ENCODE measurements around the gene KLHDC4.
"Not testable (repeated sequence)": the region's sequence is repeated elsewhere in the genome, so short reads cannot be mapped to it uniquely, and the experiment has no call there.

Gene KLHDC4

GRCh38 chr16:87742781-87743490, 22.9 kb downstream of the KLHDC4 start:
- no peak for DNase-seq (ENCODE audit: low read depth in 2 of 2)

- DNase-seq (ENCODE audit: low read depth in 2 of 2): no peak
Measured at GRCh38 chr16:87741700-87742415, 23.9 kb downstream of the KLHDC4 start.

GRCh38 chr16:87740909-87741424, 24.8 kb downstream of the KLHDC4 start:
- DNase-seq (ENCODE audit: low read depth in 2 of 2): no peak

- DNase-seq (ENCODE audit: low read depth in 2 of 2): peak in 1 of 2 experiments; percentile 17
Measured at GRCh38 chr16:87740441-87740840, 25.3 kb downstream of the KLHDC4 start.

- DNase-seq (ENCODE audit: low read depth in 2 of 2): no peak
Measured at GRCh38 chr16:87739801-87740200, 26.0 kb downstream of the KLHDC4 start.

- DNase-seq (ENCODE audit: low read depth in 2 of 2): no peak
Measured at GRCh38 chr16:87736008-87736382, 29.8 kb downstream of the KLHDC4 start.

GRCh38 chr16:87735270-87736007, 30.3 kb downstream of the KLHDC4 start:
- no peak for DNase-seq (ENCODE audit: low read depth in 2 of 2)

- DNase-seq (ENCODE audit: low read depth in 2 of 2): no peak
Measured at GRCh38 chr16:87734644-87735043, 31.1 kb downstream of the KLHDC4 start.

GRCh38 chr16:87733190-87733589, 32.6 kb downstream of the KLHDC4 start:
- no peak for DNase-seq (ENCODE audit: low read depth in 2 of 2)

GRCh38 chr16:87731607-87732006, 34.2 kb downstream of the KLHDC4 start:
- DNase-seq (ENCODE audit: low read depth in 2 of 2): no peak

GRCh38 chr16:87729266-87729954, 36.4 kb downstream of the KLHDC4 start:
- DNase-seq (ENCODE audit: low read depth in 2 of 2): no peak

- DNase-seq (ENCODE audit: low read depth in 2 of 2): no peak
Measured at GRCh38 chr16:87728026-87728425, 37.8 kb downstream of the KLHDC4 start.

GRCh38 chr16:87727346-87727745, 38.4 kb downstream of the KLHDC4 start:
- DNase-seq (ENCODE audit: low read depth in 2 of 2): no peak

GRCh38 chr16:87726577-87726976, 39.2 kb downstream of the KLHDC4 start:
- not testable (repeated sequence) for DNase-seq (ENCODE audit: low read depth in 2 of 2)

- DNase-seq (ENCODE audit: low read depth in 2 of 2): peak; percentile 20 to 24
Measured at GRCh38 chr16:87725596-87726235, 40.1 kb downstream of the KLHDC4 start.

GRCh38 chr16:87724490-87725291, 41.1 kb downstream of the KLHDC4 start:
- no peak for DNase-seq (ENCODE audit: low read depth in 2 of 2)

- DNase-seq (ENCODE audit: low read depth in 2 of 2): peak; percentile 12 to 32
Measured at GRCh38 chr16:87723226-87723623, 42.6 kb downstream of the KLHDC4 start.

GRCh38 chr16:87722590-87723225, 43.1 kb downstream of the KLHDC4 start:
- DNase-seq (ENCODE audit: low read depth in 2 of 2): no peak

GRCh38 chr16:87721622-87722585, 43.9 kb downstream of the KLHDC4 start:
- no peak for DNase-seq (ENCODE audit: low read depth in 2 of 2)

Measured in fibroblast of skin of left biceps (primary cell).